Activated T-cell treated with anti-CD3 and anti-CD28 coated beads, Interleukin-2, amount 50 U/mL, for 72 hours (primary cell): Measurements from ENCODE around the gene VWCE. TPM values are rescaled to one million over a fixed set of nuclear protein-coding genes. Genes with fewer than 3 reads are reported as not detected.

Source experiments
- ATAC-seq, 2 donors: fragments of 150-1000 bp; cut with Tn5 transposase; replicated peaks in 1 of 2; 2 replicates each; pipeline ENCODE4 v1.10.0; 2021; ENCODE audit warnings: moderate library complexity in 2 of 2, mild to moderate bottlenecking in 1 of 2
- DNase-seq, 2 donors: peaks; one replicate each; pipeline ENCODE4 v3.0.0; 2021 to 2022; ENCODE audit warnings: mixed read lengths in 1 of 2
- H3K27ac Mint-ChIP-seq: one replicate; pipeline ENCODE4 v1.8.0; 2022; ENCODE audit warnings: mild to moderate bottlenecking, moderate library complexity, mixed read lengths
- H3K27me3 Mint-ChIP-seq: one replicate; pipeline ENCODE4 v1.8.0; 2022; ENCODE audit warnings: low read depth, mixed read lengths
- H3K36me3 Mint-ChIP-seq, 2 donors: one replicate each; pipeline ENCODE4 v1.8.0; 2022; ENCODE audit warnings: mixed read lengths in 2 of 2, mild to moderate bottlenecking in 1 of 2; ENCODE audit not compliant: insufficient read depth in 2 of 2
- H3K4me1 Mint-ChIP-seq: one replicate; pipeline ENCODE4 v1.8.0; 2022; ENCODE audit warnings: low read depth, mixed read lengths
- H3K4me3 Mint-ChIP-seq, 2 donors: one replicate each; pipeline ENCODE4 v1.8.0; 2022; ENCODE audit warnings: mild to moderate bottlenecking in 2 of 2, mixed read lengths in 2 of 2, moderate library complexity in 2 of 2
- H3K9me3 Mint-ChIP-seq, 2 donors: one replicate each; pipeline ENCODE4 v1.8.0; 2022; ENCODE audit warnings: mixed read lengths in 2 of 2
- total RNA-seq, 2 donors: library from RNA; stranded (reverse); gene quantifications; one replicate each; pipeline ENCODE4 v1.2.3, GENCODE V29; 2022

VWCE gene
- total RNA-seq, 2 donors from 2014 or later: 7.7 to 11.8 TPM

GRCh38 chr11:61334434-61335354, 39.6 kb upstream of the VWCE start:
- Mint-ChIP-seq H3K9me3 (no peaks in the 10 kb centered on the region), H3K4me1 (peaks cover 72% of the 10 kb centered on the region), H3K27me3 (no peaks in the 10 kb centered on the region), H3K27ac (peak overlapping the region; percentile 99), H3K36me3 (peaks cover 5 to 8% of the 10 kb centered on the region in 2 donors), H3K4me3 (peak overlapping the region; percentile 95 to 99)
- no peak for ATAC-seq
- DNase-seq: no peak

GRCh38 chr11:61333550-61334433, 38.7 kb upstream of the VWCE start:
- ATAC-seq: no peak
- DNase-seq: no peak
- Mint-ChIP-seq H3K27me3 (no peaks in the 10 kb centered on the region), H3K4me3 (peak overlapping the region; percentile 95 to 99), H3K4me1 (peaks cover 79% of the 10 kb centered on the region), H3K36me3 (peaks cover 9 to 11% of the 10 kb centered on the region in 2 donors), H3K27ac (peak overlapping the region; percentile 99), H3K9me3 (no peaks in the 10 kb centered on the region)

DNA sequence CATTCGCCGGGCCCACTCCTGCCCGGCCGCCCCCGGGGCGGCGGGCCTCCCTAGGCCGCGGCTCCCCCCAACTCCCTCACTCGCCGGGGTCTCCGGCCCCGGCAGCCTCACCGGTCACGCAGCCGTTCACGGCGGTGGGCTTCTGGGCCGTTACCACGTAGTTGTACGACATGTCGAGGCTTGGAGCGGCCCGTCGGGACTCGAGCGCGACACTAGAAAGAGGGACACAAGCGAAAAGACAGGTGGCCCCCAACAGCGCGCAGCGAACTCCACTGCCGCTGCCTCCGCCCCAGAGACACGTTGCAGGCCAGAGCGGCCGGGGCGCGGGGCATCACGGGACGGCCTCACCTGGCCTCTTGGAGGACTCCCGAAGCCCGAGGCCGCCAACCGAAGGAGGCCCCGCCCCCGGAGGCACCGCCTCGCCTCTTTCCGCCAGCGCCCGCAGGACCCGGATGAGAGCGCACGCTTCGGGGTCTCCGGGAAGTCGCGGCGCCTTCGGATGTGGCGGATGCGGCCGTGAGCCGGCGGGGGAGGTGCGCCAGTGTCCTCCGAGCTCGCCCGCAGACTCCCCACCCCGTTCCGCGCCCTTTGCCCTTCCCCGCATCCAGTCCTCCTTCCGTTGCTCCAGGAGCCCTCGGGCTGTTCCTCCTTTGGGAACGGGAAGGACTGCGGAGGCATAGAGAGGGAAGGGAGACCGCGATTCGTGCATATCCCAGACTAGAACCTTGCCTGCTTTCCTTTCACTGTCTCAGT, 37.9 kb upstream of the VWCE start, which contains the start of the genes DDB1 and TKFC:
Gene DDB1, minus strand, starts transcription at position 309 of the 753 bp plus-strand sequence. Its CDS starts 137 bp downstream, at position 172.
Gene TKFC, plus strand, starts transcription at position 432 of the 753 bp plus-strand sequence. CDS start 1,501 bp downstream, outside the sequence.
- DNase-seq (peak; percentile 99), ATAC-seq (peak; percentile 95 to 97)
- Mint-ChIP-seq H3K4me3 (peak within 1 kb of the TSS; percentile 95 to 99), H3K27ac (peak within 1 kb of the TSS; percentile 99), H3K36me3 (peaks cover 9 to 15% of the 10 kb centered on the region in 2 donors), H3K9me3 (no peaks in the 10 kb centered on the region), H3K4me1 (peaks cover 85% of the 10 kb centered on the region), H3K27me3 (no peaks in the 10 kb centered on the region)

DNA sequence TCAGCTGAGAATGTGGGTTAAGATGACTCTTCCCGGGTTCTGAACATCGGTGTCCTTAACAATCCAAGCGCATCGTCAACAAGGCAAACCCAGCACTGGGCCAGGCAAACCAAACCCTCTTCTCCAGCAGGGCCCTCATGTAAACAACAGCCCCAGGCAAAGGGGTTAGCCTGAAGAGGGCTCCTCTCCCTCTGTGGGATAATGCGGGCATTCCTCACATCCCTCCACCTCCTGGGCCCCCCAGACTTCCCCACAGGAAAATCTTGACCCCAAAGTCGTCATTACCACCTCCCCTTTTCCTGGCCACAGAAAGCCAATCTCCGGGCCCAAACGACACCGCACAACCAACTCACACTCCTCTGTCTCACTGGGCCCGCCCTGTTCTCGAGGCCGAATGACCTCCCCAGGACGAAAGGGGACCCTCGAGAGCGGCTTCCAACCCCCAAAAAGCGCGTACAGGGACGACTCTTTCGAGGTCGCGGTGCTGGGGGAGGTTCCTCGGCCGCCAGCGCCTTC, 37.2 kb upstream of the VWCE start:
- H3K9me3 Mint-ChIP-seq: no peaks in the 10 kb centered on the region
- H3K27me3 Mint-ChIP-seq: no peaks in the 10 kb centered on the region
- H3K36me3 Mint-ChIP-seq: peaks cover 13 to 21% of the 10 kb centered on the region in 2 donors
- DNase-seq (peak in 1 of 2 donors; percentile 19), ATAC-seq (peak in 1 of 2 donors; percentile 1)
- peaks cover 92% of the 10 kb centered on the region for H3K4me1 Mint-ChIP-seq
- peak overlapping the region; percentile 95 to 99 for H3K4me3 Mint-ChIP-seq
- peak overlapping the region; percentile 99 for H3K27ac Mint-ChIP-seq

GRCh38 chr11:61331651-61332050, 36.5 kb upstream of the VWCE start:
- H3K4me3 Mint-ChIP-seq: peak overlapping the region; percentile 95 to 99
- peak overlapping the region; percentile 99 for H3K27ac Mint-ChIP-seq
- H3K9me3 Mint-ChIP-seq: no peaks in the 10 kb centered on the region
- no peak for DNase-seq
- H3K4me1 Mint-ChIP-seq: peaks cover 88% of the 10 kb centered on the region
- H3K27me3 Mint-ChIP-seq: no peaks in the 10 kb centered on the region
- H3K36me3 Mint-ChIP-seq: peaks cover 13 to 21% of the 10 kb centered on the region in 2 donors
- ATAC-seq: no peak

DNA sequence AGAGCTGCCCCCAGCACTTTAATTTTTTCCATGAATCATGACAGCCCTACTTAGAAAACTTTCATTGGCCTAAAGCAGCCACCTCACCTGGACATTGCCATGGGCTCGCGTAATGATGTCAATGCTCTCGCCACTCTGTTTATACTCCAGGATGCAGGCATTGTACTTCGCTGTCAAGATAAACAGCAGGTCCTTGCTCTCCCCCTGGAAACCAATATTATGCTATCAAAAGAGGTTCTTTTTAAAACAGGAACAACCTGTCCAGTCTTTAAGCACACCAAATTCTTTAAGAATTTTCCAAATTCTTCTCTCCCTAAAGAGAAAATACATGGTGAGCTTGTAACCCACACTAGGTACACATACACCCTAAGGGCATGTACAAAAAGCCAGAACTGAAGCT, 34.8 kb upstream of the VWCE start:
- Mint-ChIP-seq H3K27ac (peak overlapping the region; percentile 47), H3K27me3 (no peaks in the 10 kb centered on the region), H3K36me3 (peaks cover 13 to 34% of the 10 kb centered on the region in 2 donors), H3K4me1 (peaks cover 70% of the 10 kb centered on the region), H3K9me3 (no peaks in the 10 kb centered on the region), H3K4me3 (peak overlapping the region in 1 of 2 donors; percentile 6)
- ATAC-seq: no peak
- no peak for DNase-seq

GRCh38 chr11:61328351-61328750, 33.2 kb upstream of the VWCE start:
- Mint-ChIP-seq H3K36me3 (peaks cover 14 to 43% of the 10 kb centered on the region in 2 donors), H3K4me3 (no peak overlapping the region), H3K9me3 (no peaks in the 10 kb centered on the region), H3K27me3 (no peaks in the 10 kb centered on the region), H3K27ac (no peak overlapping the region), H3K4me1 (peaks cover 55% of the 10 kb centered on the region)
- DNase-seq: no peak
- no peak for ATAC-seq

DNA sequence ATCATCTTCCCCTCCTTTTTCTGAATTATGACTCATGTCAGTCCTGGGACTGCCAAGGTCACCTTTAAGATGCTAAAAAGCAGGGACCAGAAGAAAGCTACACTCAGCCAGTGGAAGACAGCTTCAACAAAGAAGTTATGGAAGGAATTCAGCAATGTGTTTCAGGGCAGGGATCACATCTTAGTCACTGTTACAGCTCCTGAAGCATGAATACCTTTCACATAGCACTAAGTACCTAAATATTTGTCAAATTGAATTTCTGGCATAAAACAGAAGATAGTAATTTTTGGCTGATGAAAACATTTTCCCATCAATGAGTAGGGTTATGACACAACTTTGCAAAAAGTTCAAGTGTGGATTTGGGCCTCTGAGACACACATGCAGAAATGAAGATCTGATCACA, 32.6 kb upstream of the VWCE start:
- H3K4me1 Mint-ChIP-seq: peaks cover 51% of the 10 kb centered on the region
- DNase-seq: no peak
- no peak for ATAC-seq
- no peaks in the 10 kb centered on the region for H3K9me3 Mint-ChIP-seq
- peak overlapping the region; percentile 13 for H3K27ac Mint-ChIP-seq
- no peaks in the 10 kb centered on the region for H3K27me3 Mint-ChIP-seq
- no peak overlapping the region for H3K4me3 Mint-ChIP-seq
- peaks cover 14 to 46% of the 10 kb centered on the region in 2 donors for H3K36me3 Mint-ChIP-seq

- Mint-ChIP-seq H3K4me3 (no peak overlapping the region), H3K27me3 (no peaks in the 10 kb centered on the region), H3K36me3 (peaks cover 18 to 57% of the 10 kb centered on the region in 2 donors), H3K9me3 (no peaks in the 10 kb centered on the region), H3K27ac (peak overlapping the region; percentile 68), H3K4me1 (peaks cover 33% of the 10 kb centered on the region)
- no peak for DNase-seq
- ATAC-seq: no peak
Measured at GRCh38 chr11:61325649-61326414, 30.7 kb upstream of the VWCE start.

DNA sequence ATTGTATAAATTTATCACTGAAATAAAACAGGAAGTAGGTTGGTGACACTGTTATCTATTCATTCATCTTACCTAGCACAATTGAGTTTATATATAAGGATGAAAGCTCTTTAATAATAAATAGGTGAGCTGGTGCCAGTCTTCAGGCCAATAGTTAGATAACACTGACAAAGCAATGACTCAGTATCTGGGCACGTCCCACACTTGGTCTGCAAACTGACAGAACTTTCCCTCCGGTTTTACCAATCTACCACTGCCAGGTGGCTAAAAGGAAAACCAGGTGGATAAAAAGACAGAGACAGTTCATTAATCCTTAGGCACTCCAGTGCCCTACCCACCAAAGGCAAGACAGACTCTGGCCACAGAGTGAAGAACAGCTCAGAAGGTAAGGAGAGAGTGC, 20.1 kb upstream of the VWCE start:
- no peak overlapping the region for H3K4me3 Mint-ChIP-seq
- H3K27ac Mint-ChIP-seq: peak overlapping the region; percentile 35
- no peak for DNase-seq
- H3K36me3 Mint-ChIP-seq: peaks cover 8 to 39% of the 10 kb centered on the region in 2 donors
- no peaks in the 10 kb centered on the region for H3K27me3 Mint-ChIP-seq
- ATAC-seq: no peak
- no peaks in the 10 kb centered on the region for H3K4me1 Mint-ChIP-seq
- H3K9me3 Mint-ChIP-seq: no peaks in the 10 kb centered on the region

GRCh38 chr11:61310749-61311148, 15.6 kb upstream of the VWCE start:
- ATAC-seq: no peak
- Mint-ChIP-seq H3K27me3 (no peaks in the 10 kb centered on the region), H3K4me1 (no peaks in the 10 kb centered on the region)

More at GRCh38 chr11:61310749-61311148, 15.6 kb upstream of the VWCE start:
- Mint-ChIP-seq H3K27ac (peak overlapping the region; percentile 52), H3K36me3 (peaks cover 9 to 28% of the 10 kb centered on the region in 2 donors), H3K4me3 (no peak overlapping the region), H3K9me3 (no peaks in the 10 kb centered on the region)
- DNase-seq: no peak
